IMR-90 (cell line): ENCODE measurements around the gene RASSF5. TPM values are rescaled to one million over a fixed set of nuclear protein-coding genes. Genes with fewer than 3 reads are reported as not detected.

Experiments used
- ATAC-seq: fragments of 200-7000 bp; cut with Tn5 transposase; 2 replicates; pipeline ENCODE4 v1.9.1; 2020; ENCODE audit warnings: low read depth, mild to moderate bottlenecking, moderate library complexity
- BruUV-seq: library from RNA; stranded (reverse); fragments of 400-500 nt; replicated peaks from 2 replicates; lab custom pipeline; 2021; lab: Mats Ljungman, UMichigan
- CTCF ChIA-PET: fragments of 300-600 bp; formaldehyde crosslinking; extraction: SDS; loops from one replicate; lab custom pipeline; 2021; ENCODE audit warnings: antibody characterized with exemption; lab: Yijun Ruan, JAX
- POLR2A ChIA-PET: fragments of 300-600 bp; sonication (Branson Sonifier 250); formaldehyde crosslinking; loops from one replicate; lab custom pipeline; 2022; ENCODE audit warnings: antibody characterized with exemption; ENCODE audit not compliant: unreplicated experiment; lab: Charles Lee
- DNase-seq: peaks from one replicate; pipeline ENCODE4 v3.0.0; 2013
- H2AFZ ChIP-seq: replicated peaks from 2 replicates; pipeline ENCODE3; 2013; ENCODE audit warnings: low read length, mild to moderate bottlenecking; ENCODE audit not compliant: poor library complexity
- H2AK5ac ChIP-seq: 2 replicates; pipeline ENCODE4 v1.6.1; 2013; ENCODE audit warnings: low read depth, low read length, inconsistent platforms
- H2AK9ac ChIP-seq: replicated peaks from 2 replicates; pipeline ENCODE3; 2013; ENCODE audit warnings: mild to moderate bottlenecking, low read depth, low read length, moderate library complexity; ENCODE audit not compliant: poor library complexity
- H2BK120ac ChIP-seq: 2 replicates; pipeline ENCODE4 v1.6.1; 2013; ENCODE audit warnings: low read depth, low read length, inconsistent platforms
- H2BK15ac ChIP-seq: 3 replicates; pipeline ENCODE4 v1.6.1; 2013; ENCODE audit warnings: low read depth, low read length, inconsistent platforms
- H2BK20ac ChIP-seq: 2 replicates; pipeline ENCODE4 v1.6.1; 2013; ENCODE audit warnings: low read depth, mild to moderate bottlenecking, inconsistent platforms, low read length, moderate library complexity
- H2BK5ac ChIP-seq: 2 replicates; pipeline ENCODE4 v1.6.1; 2013; ENCODE audit warnings: mild to moderate bottlenecking, low read depth, low read length, inconsistent platforms; ENCODE audit not compliant: poor library complexity, severe bottlenecking
- H3K14ac ChIP-seq: replicated peaks from 2 replicates; pipeline ENCODE4 v1.6.1; 2013; ENCODE audit warnings: low read depth, low read length, inconsistent platforms
- H3K18ac ChIP-seq: 2 replicates; pipeline ENCODE4 v1.6.1; 2013; ENCODE audit warnings: low read depth, low read length, control low read depth
- H3K23ac ChIP-seq: 2 replicates; pipeline ENCODE4 v1.6.1; 2013; ENCODE audit warnings: low read depth, low read length, inconsistent platforms
- H3K27ac ChIP-seq: 2 replicates; pipeline ENCODE4 v1.5.1; 2013; ENCODE audit warnings: mild to moderate bottlenecking, control low read depth, low read length; ENCODE audit not compliant: insufficient read depth
- H3K27me3 ChIP-seq: 2 replicates; pipeline ENCODE4 v1.6.1; 2013; ENCODE audit warnings: low read length; ENCODE audit not compliant: control insufficient read depth, insufficient read depth
- H3K36me3 ChIP-seq: 2 replicates; pipeline ENCODE4 v1.6.1; 2013; ENCODE audit warnings: low read length, mixed read lengths; ENCODE audit not compliant: control insufficient read depth, insufficient read depth
- H3K4ac ChIP-seq: 2 replicates; pipeline ENCODE4 v1.6.1; 2013; ENCODE audit warnings: low read depth, low read length, inconsistent platforms
- H3K4me1 ChIP-seq: 2 replicates; pipeline ENCODE4 v1.6.1; 2013; ENCODE audit warnings: low read length, mixed read lengths; ENCODE audit not compliant: control insufficient read depth, insufficient read depth
- H3K4me2 ChIP-seq: 2 replicates; pipeline ENCODE4 v1.6.1; 2013; ENCODE audit warnings: low read depth, mild to moderate bottlenecking, control low read depth, low read length, moderate library complexity
- H3K4me3 ChIP-seq: 2 replicates; pipeline ENCODE4 v1.5.1; 2013; ENCODE audit warnings: low read depth, mild to moderate bottlenecking, control low read depth, low read length, moderate library complexity; ENCODE audit not compliant: insufficient read depth
- H3K56ac ChIP-seq: 2 replicates; pipeline ENCODE4 v1.6.1; 2013; ENCODE audit warnings: low read length, inconsistent platforms; ENCODE audit not compliant: insufficient read depth; ENCODE audit errors: extremely low read depth
- H3K79me1 ChIP-seq, 2 experiments: 2 replicates each; pipeline ENCODE4 v1.6.1; 2013; ENCODE audit warnings: low read length in 2 of 2, inconsistent platforms in 1 of 2, low read depth in 1 of 2
- H3K9ac ChIP-seq: 2 replicates; pipeline ENCODE4 v1.6.1; 2013; ENCODE audit warnings: low read depth, low read length, control low read depth
- H3K9me1 ChIP-seq: 2 replicates; pipeline ENCODE4 v1.6.1; 2013; ENCODE audit warnings: low read length, inconsistent platforms; ENCODE audit not compliant: insufficient read depth
- H3K9me3 ChIP-seq: 2 replicates; pipeline ENCODE4 v1.6.1; 2013; ENCODE audit warnings: low read length; ENCODE audit not compliant: control insufficient read depth, insufficient read depth
- H4K20me1 ChIP-seq: 2 replicates; pipeline ENCODE4 v1.6.1; 2013; ENCODE audit warnings: low read length, inconsistent platforms; ENCODE audit not compliant: insufficient read depth
- H4K5ac ChIP-seq: 2 replicates; pipeline ENCODE4 v1.6.1; 2013; ENCODE audit warnings: mild to moderate bottlenecking, low read depth, low read length, control low read depth
- H4K8ac ChIP-seq, 2 experiments: 2 replicates each; pipeline ENCODE4 v1.6.1; 2013; ENCODE audit warnings: low read depth in 2 of 2, low read length in 2 of 2, control low read depth in 1 of 2, inconsistent platforms in 1 of 2
- H4K91ac ChIP-seq: 2 replicates; pipeline ENCODE4 v1.6.1; 2013; ENCODE audit warnings: low read depth, low read length, inconsistent platforms; ENCODE audit not compliant: insufficient read depth
- BHLHE40 ChIP-seq: fragments of 150-350 bp; IDR thresholded peaks from 2 replicates; pipeline ENCODE4 v1.6.1; 2016; ENCODE audit warnings: mild to moderate bottlenecking, low read depth, low read length
- CEBPB ChIP-seq: IDR thresholded peaks from 2 replicates; pipeline ENCODE4 v1.6.1; 2012; ENCODE audit warnings: low read depth, low read length, improper control_type of control experiment
- CHD1 ChIP-seq: IDR thresholded peaks from 2 replicates; pipeline ENCODE4 v1.6.1; 2012; ENCODE audit warnings: low read depth, low read length, improper control_type of control experiment
- FOS ChIP-seq: fragments of 150-350 bp; IDR thresholded peaks from 2 replicates; pipeline ENCODE4 v1.6.1; 2016; ENCODE audit warnings: low read depth, low read length
- MAFK ChIP-seq: IDR thresholded peaks from 2 replicates; pipeline ENCODE4 v1.6.1; 2012; ENCODE audit warnings: low read depth, low read length, improper control_type of control experiment
- MAZ ChIP-seq: IDR thresholded peaks from 2 replicates; pipeline ENCODE4 v1.6.1; 2012; ENCODE audit warnings: low read depth, mild to moderate bottlenecking, low read length, improper control_type of control experiment, moderate library complexity, borderline replicate concordance
- MXI1 ChIP-seq: IDR thresholded peaks from 2 replicates; pipeline ENCODE4 v1.6.1; 2012; ENCODE audit warnings: low read depth, mild to moderate bottlenecking, low read length, moderate library complexity, borderline replicate concordance
- NFE2L2 ChIP-seq: fragments of 150-350 bp; IDR thresholded peaks from 2 replicates; pipeline ENCODE4 v1.6.1; 2016; ENCODE audit warnings: low read depth, mild to moderate bottlenecking, low read length
- POLR2A ChIP-seq: IDR thresholded peaks from 2 replicates; pipeline ENCODE4 v1.6.1; 2012; ENCODE audit warnings: mild to moderate bottlenecking, low read depth, low read length
- RAD21 ChIP-seq: IDR thresholded peaks from 2 replicates; pipeline ENCODE4 v1.6.1; 2012; ENCODE audit warnings: low read length, improper control_type of control experiment
- RCOR1 ChIP-seq: IDR thresholded peaks from 2 replicates; pipeline ENCODE4 v1.6.1; 2012; ENCODE audit warnings: mild to moderate bottlenecking, low read length, improper control_type of control experiment; ENCODE audit not compliant: insufficient replicate concordance
- RFX5 ChIP-seq: IDR thresholded peaks from 2 replicates; pipeline ENCODE4 v1.8.0; 2012; ENCODE audit warnings: low read depth, mild to moderate bottlenecking, low read length, moderate library complexity
- SMC3 ChIP-seq: fragments of 150-350 bp; IDR thresholded peaks from 2 replicates; pipeline ENCODE4 v1.6.1; 2016; ENCODE audit warnings: low read depth, mild to moderate bottlenecking, antibody characterized with exemption, low read length, moderate library complexity
- WGBS, 2 experiments: methylation state at CpG; one replicate each; pipeline versions ENCODE4 v1.1.5 to v1.1.7; 2013; ENCODE audit warnings: missing lambda C conversion rate in 2 of 2; ENCODE audit not compliant: insufficient read length in 1 of 2; ENCODE audit errors: extremely low coverage in 2 of 2; 5-methylcytosine and 5-hydroxymethylcytosine counted together
- dilution Hi-C: fragments of 300-500 bp; cut with HindIII; formaldehyde crosslinking; loops from one replicate; pipeline ENCODE4 v1.14.3; 2018; ENCODE audit warnings: low sequenced_read_pairs; ENCODE audit not compliant: unreplicated experiment
- in situ Hi-C: fragments of 300-500 bp; cut with MboI; formaldehyde crosslinking; loops from 3 replicates; pipeline ENCODE4 v1.14.3; 2019; ENCODE audit warnings: low sequenced_read_pairs, inconsistent platforms, mixed read lengths
- intact Hi-C: fragments of 100-400 bp; cut with micrococcal nuclease; formaldehyde crosslinking; loops from 2 replicates; pipeline ENCODE4 v1.10.0; 2022
- polyA plus RNA-seq, 3 experiments: library from polyadenylated mRNA; depleted of rRNA; stranded (reverse); fragments of >200 nt; gene quantifications; 2 replicates each; pipeline ENCODE4 v1.2.3, GENCODE V29; 2012; ENCODE audit warnings: low replicate concordance in 1 of 3
- total RNA-seq: library from RNA; depleted of rRNA; stranded (reverse); fragments of >200 nt; gene quantifications from 2 replicates; pipeline ENCODE4 v1.2.3, GENCODE V29; 2012
- TF ChIP-seq, protein P1 (sequence below): fragments of 150-350 bp; IDR thresholded peaks from 2 replicates; pipeline ENCODE4 v1.6.1; 2016; ENCODE audit warnings: low read depth, mild to moderate bottlenecking, low read length, moderate library complexity, borderline replicate concordance
- TF ChIP-seq, protein P2 (sequence below): fragments of 150-350 bp; IDR thresholded peaks from 2 replicates; pipeline ENCODE4 v1.6.1; 2017; ENCODE audit warnings: mild to moderate bottlenecking, antibody characterized with exemption, low read length, low read depth
- TF ChIP-seq, protein P3 (sequence below): conservative IDR thresholded peaks from 2 replicates; pipeline ENCODE4 v1.5.1; 2012; ENCODE audit warnings: mild to moderate bottlenecking, low read depth, low read length, improper control_type of control experiment

The RASSF5 gene
- total and polyA plus RNA-seq, 2 of the 4 experiments (the other 2 are of a cell fraction), result 0.18 to 1.1 TPM

DNA sequence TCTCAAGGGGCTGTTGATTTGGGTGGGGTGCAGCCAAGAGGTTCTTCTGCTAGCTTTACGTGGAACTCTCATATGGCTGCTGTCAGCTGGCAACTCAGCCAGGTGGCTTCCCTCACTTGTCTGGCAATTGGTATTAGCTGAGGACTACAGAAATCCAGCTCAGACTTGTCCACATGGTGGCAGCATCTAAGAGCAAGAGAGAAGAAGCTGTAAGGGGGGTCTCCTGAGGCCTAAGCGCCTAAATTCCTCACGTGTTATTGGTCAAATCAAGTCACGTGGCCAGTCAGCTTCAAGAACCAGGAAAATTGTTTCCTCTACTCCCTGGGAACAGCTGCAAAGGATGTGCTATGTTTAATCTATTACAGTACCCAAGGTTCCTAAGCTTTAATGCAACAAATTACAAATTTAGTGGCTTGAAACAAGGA, 123.8 kb downstream of the RASSF5 start:
- in situ Hi-C loops, result no loop called here

More for the DNA sequence above, 123.8 kb downstream of the RASSF5 start:
- Histone ChIP-seq H2AK9ac (no peak overlapping the region), H3K4me2 (no peak overlapping the region), H2BK5ac (no peak overlapping the region), H3K23ac (no peak overlapping the region), H3K79me1 (peaks cover 0 to 7% of the 10 kb centered on the region in 2 experiments; a peak in 3 of 4 replicates), H3K4ac (no peak overlapping the region), H4K20me1 (no peaks in the 10 kb centered on the region), H3K4me1 (peaks cover 7% of the 10 kb centered on the region), H2AFZ (no peak overlapping the region), H4K5ac (no peak overlapping the region), H3K4me3 (no peak overlapping the region), H3K9me1 (0 out of 2 replicates have a peak, but pooled peaks cover 3% of the 10 kb centered on the region), H3K18ac (no peak overlapping the region), H3K27me3 (peaks cover 13% of the 10 kb centered on the region), H2BK20ac (no peak overlapping the region), H3K14ac (no peak overlapping the region), H2AK5ac (no peak overlapping the region), H3K36me3 (no peaks in the 10 kb centered on the region), H2BK15ac (no peak overlapping the region), H3K56ac (no peak overlapping the region), H3K9me3 (no peaks in the 10 kb centered on the region), H2BK120ac (no peak overlapping the region), H3K9ac (no peak overlapping the region), H4K8ac (0 out of 4 replicates have a peak overlapping the region, but pooled peaks of 1 of the 2 experiments have one; percentile 62), H3K27ac (no peak overlapping the region), H4K91ac (no peak overlapping the region)
- TF ChIP-seq CEBPB (no peak), BHLHE40 (no peak), MAFK (no peak), NFE2L2 (no peak), POLR2A (no peak), CHD1 (no peak), MAZ (peak; percentile 51; the same call in 1 of the 2 replicates), SMC3 (peak; percentile 76), RFX5 (no peak), FOS (no peak), RCOR1 (no peak), RAD21 (peak; percentile 71), MXI1 (no peak)
- TF ChIP-seq, protein P1, sequence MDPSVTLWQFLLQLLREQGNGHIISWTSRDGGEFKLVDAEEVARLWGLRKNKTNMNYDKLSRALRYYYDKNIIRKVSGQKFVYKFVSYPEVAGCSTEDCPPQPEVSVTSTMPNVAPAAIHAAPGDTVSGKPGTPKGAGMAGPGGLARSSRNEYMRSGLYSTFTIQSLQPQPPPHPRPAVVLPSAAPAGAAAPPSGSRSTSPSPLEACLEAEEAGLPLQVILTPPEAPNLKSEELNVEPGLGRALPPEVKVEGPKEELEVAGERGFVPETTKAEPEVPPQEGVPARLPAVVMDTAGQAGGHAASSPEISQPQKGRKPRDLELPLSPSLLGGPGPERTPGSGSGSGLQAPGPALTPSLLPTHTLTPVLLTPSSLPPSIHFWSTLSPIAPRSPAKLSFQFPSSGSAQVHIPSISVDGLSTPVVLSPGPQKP, result no peak
- TF ChIP-seq, protein P2, sequence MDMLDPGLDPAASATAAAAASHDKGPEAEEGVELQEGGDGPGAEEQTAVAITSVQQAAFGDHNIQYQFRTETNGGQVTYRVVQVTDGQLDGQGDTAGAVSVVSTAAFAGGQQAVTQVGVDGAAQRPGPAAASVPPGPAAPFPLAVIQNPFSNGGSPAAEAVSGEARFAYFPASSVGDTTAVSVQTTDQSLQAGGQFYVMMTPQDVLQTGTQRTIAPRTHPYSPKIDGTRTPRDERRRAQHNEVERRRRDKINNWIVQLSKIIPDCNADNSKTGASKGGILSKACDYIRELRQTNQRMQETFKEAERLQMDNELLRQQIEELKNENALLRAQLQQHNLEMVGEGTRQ, result peak; percentile 96
- TF ChIP-seq, protein P3, sequence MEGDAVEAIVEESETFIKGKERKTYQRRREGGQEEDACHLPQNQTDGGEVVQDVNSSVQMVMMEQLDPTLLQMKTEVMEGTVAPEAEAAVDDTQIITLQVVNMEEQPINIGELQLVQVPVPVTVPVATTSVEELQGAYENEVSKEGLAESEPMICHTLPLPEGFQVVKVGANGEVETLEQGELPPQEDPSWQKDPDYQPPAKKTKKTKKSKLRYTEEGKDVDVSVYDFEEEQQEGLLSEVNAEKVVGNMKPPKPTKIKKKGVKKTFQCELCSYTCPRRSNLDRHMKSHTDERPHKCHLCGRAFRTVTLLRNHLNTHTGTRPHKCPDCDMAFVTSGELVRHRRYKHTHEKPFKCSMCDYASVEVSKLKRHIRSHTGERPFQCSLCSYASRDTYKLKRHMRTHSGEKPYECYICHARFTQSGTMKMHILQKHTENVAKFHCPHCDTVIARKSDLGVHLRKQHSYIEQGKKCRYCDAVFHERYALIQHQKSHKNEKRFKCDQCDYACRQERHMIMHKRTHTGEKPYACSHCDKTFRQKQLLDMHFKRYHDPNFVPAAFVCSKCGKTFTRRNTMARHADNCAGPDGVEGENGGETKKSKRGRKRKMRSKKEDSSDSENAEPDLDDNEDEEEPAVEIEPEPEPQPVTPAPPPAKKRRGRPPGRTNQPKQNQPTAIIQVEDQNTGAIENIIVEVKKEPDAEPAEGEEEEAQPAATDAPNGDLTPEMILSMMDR, result peak; percentile 74
- BruUV-seq, result no TSS peak
- CTCF ChIA-PET, result interaction anchor here (0.6 to 1.9 kb wide), 18 partner anchors 9 to 351 kb away, joined by 3 to 25 read pairs (median 4); partner anchors contain the start of gene EIF2D
- POLR2A ChIA-PET, result no interaction called here
- ATAC-seq (peak; percentile 10; the same call in 1 of the 2 replicates), DNase-seq (peak; percentile 93)
- intact Hi-C loops (loop anchor here (5.0 to 10.0 kb wide), 2 partner anchors 96 to 354 kb away; no protein-coding TSS in a partner anchor), dilution Hi-C loops (no loop called here)
- WGBS, 2 experiments, result no CpG with 5 or more reads among the region's 4 CpGs
